K562 (cell line): Measurements from ENCODE around the gene GATM.

Experiments used
- KDM5B ChIP-seq: fragments of 200-600 bp; sonication (generic); IDR thresholded peaks from 2 replicates; pipeline ENCODE4 v1.6.1; 2012; ENCODE audit warnings: low read depth, mild to moderate bottlenecking, moderate library complexity, low read length, control low read depth, inconsistent platforms; ENCODE audit not compliant: insufficient replicate concordance
- ZZZ3 ChIP-seq: fragments of 450-650 bp; IDR thresholded peaks from 2 replicates; pipeline ENCODE4 v1.6.1; 2016; ENCODE audit warnings: antibody characterized with exemption, mild to moderate bottlenecking, moderate library complexity

GRCh38 chr15:45338417-45338816, 39.9 kb downstream of the GATM start:
- TF ChIP-seq ZZZ3 (no peak), KDM5B (no peak)
